Activated naive CD4-positive, alpha-beta T cell treated with Interleukin-2 at 50 U/mL for 16 hours (primary cell): Measurements from ENCODE around the gene RHOF.
A peak's percentile ranks its signal among the peaks of the same experiment; 100 is the strongest.

ENCODE experiments used
- DNase-seq: peaks from one replicate; pipeline ENCODE4 v3.0.0-alpha.2; 2020

The RHOF gene, protein sequence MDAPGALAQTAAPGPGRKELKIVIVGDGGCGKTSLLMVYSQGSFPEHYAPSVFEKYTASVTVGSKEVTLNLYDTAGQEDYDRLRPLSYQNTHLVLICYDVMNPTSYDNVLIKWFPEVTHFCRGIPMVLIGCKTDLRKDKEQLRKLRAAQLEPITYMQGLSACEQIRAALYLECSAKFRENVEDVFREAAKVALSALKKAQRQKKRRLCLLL

DNA sequence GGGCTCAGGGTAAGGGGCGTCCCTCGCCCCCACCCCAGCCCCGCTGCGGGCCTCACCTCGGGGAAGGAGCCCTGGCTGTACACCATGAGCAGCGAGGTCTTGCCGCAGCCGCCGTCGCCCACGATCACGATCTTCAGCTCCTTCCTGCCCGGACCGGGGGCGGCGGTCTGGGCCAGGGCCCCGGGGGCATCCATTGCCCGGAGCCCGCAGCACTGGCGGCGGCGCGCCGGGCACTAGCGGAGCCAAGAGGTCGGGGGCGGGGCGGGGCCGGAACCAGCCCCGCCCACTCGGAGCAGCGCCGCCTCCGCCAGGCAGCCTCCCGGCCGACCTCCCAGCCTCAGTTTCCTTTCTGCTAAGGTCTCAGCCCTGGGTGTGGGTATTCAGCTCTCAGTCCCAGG, at the start of gene RHOF:
TSS of gene RHOF (minus strand) at position 249 of the 398 bp plus-strand sequence. CDS start at position 194, 55 bp downstream.
- DNase-seq: peak; percentile 72

DNA sequence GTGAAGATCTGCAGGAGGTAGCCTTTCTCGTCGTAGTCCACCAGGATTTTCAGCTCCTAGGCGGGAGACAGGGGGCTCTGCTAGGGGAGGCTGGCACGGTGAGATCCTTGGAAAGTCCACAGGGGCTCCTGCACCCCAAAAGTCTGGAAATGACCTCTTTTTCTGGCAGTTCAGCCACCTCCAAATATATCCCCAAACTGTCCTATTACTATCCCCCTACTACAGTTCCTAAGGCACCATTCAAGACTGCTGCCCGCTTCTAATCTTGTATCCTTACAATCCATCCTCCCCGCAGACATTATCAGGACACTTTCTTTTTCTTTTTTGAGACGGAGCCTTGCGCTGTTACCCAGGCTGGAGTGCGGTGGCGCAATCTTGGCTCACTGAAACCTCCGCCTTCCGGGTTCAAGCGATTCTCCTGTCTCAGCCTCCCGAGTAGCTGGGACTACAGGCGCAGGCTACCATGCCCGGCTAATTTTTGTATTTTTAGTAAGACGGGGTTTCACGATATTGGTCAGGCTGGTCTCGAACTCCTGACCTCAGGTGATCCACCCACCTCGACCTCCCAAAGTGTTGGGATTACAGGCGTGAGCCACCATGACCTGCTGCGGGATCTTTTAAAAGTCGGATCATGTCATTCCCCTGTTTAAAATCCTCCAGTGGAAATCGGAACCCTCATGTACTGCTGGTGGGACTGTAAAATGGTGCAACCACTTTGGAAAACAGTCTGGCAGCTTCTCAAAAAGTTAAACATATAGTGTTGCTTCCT, 46.7 kb upstream of the RHOF start:
- no peak for DNase-seq

DNA sequence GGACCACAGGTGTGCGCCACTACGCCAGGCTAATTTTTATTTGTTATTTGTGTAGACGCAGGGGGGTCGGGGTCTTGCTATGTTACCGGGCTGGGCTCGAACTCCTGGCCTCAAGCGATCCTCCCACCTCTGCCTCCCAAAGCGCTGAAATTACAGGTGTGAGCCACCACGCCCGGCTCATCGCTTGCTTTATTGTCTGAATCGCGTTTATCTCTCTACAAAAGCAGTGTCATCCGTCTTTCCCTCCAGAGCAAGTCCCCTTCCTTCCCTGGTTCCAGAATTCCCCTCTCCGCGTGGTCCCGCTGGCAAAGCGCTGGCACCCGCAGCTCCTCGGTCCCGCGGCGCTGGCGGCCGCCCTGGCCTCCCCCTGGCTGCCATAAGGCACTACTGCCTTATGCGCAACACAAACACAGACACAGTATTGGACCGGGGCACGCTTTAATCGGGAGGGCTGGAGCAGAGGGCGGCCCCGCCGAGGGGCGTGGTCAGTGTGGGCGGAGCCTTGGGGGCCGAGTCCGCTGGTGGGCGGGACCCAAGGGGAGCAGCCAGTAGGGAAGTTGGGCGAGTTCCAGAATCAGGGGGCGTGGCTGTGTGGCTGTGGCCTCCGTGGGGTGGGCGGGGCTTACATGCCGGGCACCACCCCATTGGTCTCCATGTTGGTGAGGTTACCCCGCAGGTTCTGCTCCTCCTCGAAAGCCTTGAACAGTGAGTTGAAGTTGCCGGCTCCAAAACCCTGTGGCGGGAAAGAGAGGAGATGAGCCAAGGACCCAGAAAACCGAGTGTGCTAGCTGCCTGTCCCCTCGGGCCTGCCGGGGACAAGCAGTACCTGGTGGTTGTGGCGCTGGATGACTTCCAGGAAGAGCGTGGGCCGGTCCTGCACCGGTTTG, 45.9 kb upstream of the RHOF start:
- peak; percentile 100 for DNase-seq

GRCh38 chr12:121838126-121838525, 44.6 kb upstream of the RHOF start:
- no peak for DNase-seq

DNA sequence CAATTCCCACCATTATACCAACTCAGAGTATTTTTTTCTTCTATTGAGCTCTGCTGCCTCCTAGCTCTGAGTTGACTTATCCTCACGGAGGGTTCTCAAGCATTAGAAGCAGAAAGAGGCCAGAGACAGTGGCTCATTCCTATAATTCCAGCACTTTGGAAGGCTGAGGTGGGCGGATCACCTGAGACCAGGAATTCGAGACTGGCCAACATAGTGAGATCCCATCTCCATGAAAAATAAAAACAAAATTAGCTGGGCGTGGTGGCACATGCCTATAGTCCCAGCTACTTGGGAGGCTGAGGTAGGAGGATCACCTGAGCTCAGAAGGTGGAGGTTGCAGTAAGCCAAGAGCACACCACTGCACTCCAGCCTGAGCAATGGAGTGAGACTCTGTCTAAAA, 44.2 kb upstream of the RHOF start:
- DNase-seq: no peak

DNA sequence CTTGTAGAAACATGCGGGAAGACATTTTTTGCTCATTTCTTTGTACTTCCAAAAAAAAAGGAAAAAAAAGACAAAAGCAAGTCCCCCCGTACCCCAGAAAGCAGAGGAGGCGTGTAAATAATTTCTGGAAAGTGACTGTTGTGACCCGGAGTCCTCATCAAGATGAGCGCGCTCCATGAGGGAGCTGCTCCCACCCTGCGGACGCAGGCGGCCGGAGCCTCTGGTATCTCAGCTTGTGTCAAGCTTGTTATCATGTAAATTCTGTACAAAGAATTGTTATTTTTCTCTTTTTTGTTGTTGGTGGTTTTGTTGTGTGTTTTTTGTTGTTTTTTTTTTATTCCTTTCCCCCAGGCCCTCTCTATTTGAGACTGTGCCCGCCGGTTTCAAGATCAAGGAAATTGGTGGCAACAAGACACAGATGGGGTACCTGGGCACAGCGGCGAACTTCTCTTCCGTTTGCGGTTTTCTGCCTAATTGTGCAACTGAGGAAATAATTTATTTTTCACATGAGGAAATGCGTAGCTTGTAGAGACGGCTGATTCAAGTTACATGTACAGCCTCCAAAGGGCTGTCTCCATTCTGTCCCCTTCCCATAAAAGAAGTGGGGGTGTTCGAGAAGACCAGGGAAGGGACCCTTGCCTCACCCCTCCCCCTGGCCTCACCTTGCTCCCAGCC, 38.2 kb upstream of the RHOF start:
- no peak for DNase-seq

GRCh38 chr12:121830588-121831265, 37.2 kb upstream of the RHOF start:
- DNase-seq: no peak

DNA sequence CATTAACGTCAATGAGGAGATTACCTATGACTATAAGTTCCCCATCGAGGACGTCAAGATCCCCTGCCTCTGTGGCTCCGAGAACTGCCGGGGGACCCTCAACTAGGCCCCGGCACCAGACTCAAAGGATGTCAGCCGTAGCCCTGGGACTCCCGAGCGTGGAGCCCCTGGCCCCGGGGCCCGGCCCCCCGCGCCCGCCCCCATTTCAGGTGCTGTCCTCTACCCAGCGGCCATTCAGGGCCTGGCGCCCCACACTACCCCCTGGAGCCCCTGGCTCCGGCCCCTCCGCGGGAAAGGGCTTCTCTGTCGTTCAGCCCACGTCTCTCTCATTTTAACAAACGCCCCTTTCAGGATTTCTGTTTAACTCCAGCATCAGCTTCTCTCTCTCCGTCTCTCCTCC, 36.6 kb upstream of the RHOF start:
- DNase-seq: no peak

GRCh38 chr12:121829250-121829918, 35.9 kb upstream of the RHOF start:
- DNase-seq: no peak

GRCh38 chr12:121828826-121829225, 35.3 kb upstream of the RHOF start:
- no peak for DNase-seq

- DNase-seq: no peak
Measured at GRCh38 chr12:121828306-121828705, 34.8 kb upstream of the RHOF start.

- DNase-seq: no peak
Measured at GRCh38 chr12:121827351-121828099, 34.0 kb upstream of the RHOF start.

DNA sequence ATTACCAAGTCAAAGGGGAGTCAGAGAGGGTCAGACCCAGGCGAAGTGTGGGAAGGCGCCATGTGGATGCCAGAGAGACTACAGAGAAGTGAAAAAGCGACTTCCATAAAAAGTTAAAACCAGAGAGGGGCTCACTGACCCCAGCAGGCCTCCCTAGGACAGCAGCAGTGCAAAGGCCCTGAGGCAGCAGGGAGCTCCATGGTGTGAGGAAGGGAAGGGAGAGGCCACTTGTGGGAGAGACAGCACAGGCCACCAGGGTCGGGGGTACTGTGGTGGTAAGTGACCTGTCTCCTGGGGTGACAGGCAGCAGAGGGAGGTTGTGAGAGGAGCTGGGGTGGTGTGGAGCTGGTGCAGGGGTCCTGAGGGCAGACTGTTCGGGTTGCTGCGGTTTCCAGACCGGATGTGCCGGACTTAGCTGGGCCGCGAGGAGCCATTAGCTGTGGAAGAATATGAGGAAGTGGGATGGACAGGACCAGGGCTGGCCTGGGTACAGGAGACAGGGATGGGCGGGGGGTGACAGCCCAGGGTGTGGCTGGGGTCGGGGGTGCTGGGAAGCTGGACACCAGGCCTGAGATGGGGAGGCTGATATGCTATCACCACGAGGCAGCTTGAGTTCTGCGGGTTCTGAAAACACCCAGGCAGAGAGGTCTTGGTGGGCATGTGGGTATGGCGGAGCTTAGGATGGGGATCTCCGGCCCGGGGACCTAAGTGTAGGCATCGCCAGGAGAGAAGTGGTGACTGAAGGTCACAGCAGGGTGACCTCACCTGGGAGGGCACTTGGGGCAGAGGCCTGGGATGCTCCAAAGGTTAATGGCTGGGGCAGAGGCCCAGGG, 33.0 kb upstream of the RHOF start:
- no peak for DNase-seq

GRCh38 chr12:121825041-121825523, 31.6 kb upstream of the RHOF start:
- no peak for DNase-seq

DNA sequence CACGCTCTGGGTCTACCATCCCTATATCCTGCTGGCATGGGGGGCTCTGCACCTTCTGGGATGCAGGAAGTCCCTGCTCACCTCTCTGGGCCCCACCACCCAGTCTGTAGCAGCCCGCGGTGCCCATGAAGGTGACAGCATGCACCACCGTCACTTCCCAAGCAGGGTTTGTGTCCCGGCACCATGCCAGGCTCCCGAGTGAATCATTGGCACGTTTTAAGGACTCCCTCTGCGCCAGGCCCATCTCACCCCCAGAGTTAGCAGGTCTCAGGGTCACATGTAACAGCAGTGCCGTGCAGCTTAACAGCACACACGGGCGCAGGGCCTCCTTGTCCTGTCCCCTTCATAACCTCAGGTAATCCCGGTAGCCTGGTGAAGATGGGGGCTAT, 30.2 kb upstream of the RHOF start:
- DNase-seq: no peak

GRCh38 chr12:121823101-121823726, 29.7 kb upstream of the RHOF start:
- DNase-seq: no peak

GRCh38 chr12:121822393-121823100, 29.1 kb upstream of the RHOF start:
- no peak for DNase-seq

GRCh38 chr12:121820056-121820455, 26.6 kb upstream of the RHOF start:
- DNase-seq: no peak
